Keratinocyte (primary cell): ENCODE data around the gene ADRM1. TPM values are rescaled to one million over a fixed set of nuclear protein-coding genes. Genes with fewer than 3 reads are reported as not detected.

Experiments used
- DNase-seq: peaks from one replicate; pipeline ENCODE4 v3.0.0-alpha.2; 2011; ENCODE audit warnings: low read depth, missing footprints, low spot score
- FAIRE-seq: peaks from 2 replicates; lab custom pipeline; 2011; peaks lifted over from hg19 to GRCh38; lab: Jason Lieb, UNC
- H2AFZ ChIP-seq: 2 replicates; pipeline ENCODE4 v1.6.0; 2012; ENCODE audit warnings: low read length, control low read depth, inconsistent platforms; ENCODE audit not compliant: control insufficient read depth
- H3K27ac ChIP-seq: 2 replicates; pipeline ENCODE4 v1.5.1; 2011; ENCODE audit warnings: low read length; ENCODE audit not compliant: control insufficient read depth, insufficient read depth
- H3K27me3 ChIP-seq: 3 replicates; pipeline ENCODE4 v1.6.0; 2011; ENCODE audit warnings: low read length; ENCODE audit not compliant: control insufficient read depth, insufficient read depth; ENCODE audit errors: extremely low read depth
- H3K36me3 ChIP-seq, 2 experiments: 2 replicates in 1 of 2; 3 replicates in 1 of 2; pipeline ENCODE4 v1.5.1; 2011; ENCODE audit warnings: low read length in 2 of 2, mild to moderate bottlenecking in 1 of 2; ENCODE audit not compliant: control insufficient read depth in 2 of 2, insufficient read depth in 2 of 2; ENCODE audit errors: extremely low read depth in 1 of 2
- H3K4me1 ChIP-seq: 3 replicates; pipeline ENCODE4 v1.5.1; 2011; ENCODE audit warnings: low read length; ENCODE audit not compliant: control insufficient read depth, insufficient read depth; ENCODE audit errors: extremely low read depth
- H3K4me2 ChIP-seq: 3 replicates; pipeline ENCODE4 v1.6.0; 2011; ENCODE audit warnings: low read depth, low read length; ENCODE audit not compliant: control insufficient read depth, insufficient read depth; ENCODE audit errors: extremely low read depth
- H3K4me3 ChIP-seq, 3 experiments: fragments of 200-600 bp in 1 of 3; sonication (generic) in 1 of 3; 2 replicates in 2 of 3; 3 replicates in 1 of 3; pipeline ENCODE4 v1.5.1; 2011 to 2016; ENCODE audit warnings: low read length in 3 of 3, mild to moderate bottlenecking in 3 of 3, control low read depth in 2 of 3, inconsistent platforms in 1 of 3, low read depth in 1 of 3, mixed read lengths in 1 of 3, mixed run types in 1 of 3, moderate library complexity in 1 of 3; ENCODE audit not compliant: control insufficient read depth in 2 of 3, insufficient read depth in 2 of 3; ENCODE audit errors: extremely low read depth in 1 of 3
- H3K79me2 ChIP-seq: 2 replicates; pipeline ENCODE4 v1.6.0; 2012; ENCODE audit warnings: low read length; ENCODE audit not compliant: control insufficient read depth, insufficient read depth
- H3K9ac ChIP-seq: 3 replicates; pipeline ENCODE4 v1.6.0; 2011; ENCODE audit warnings: low read length; ENCODE audit not compliant: control insufficient read depth, insufficient read depth; ENCODE audit errors: extremely low read depth
- H3K9me1 ChIP-seq: 3 replicates; pipeline ENCODE4 v1.6.0; 2011; ENCODE audit warnings: low read length; ENCODE audit not compliant: control insufficient read depth, insufficient read depth; ENCODE audit errors: extremely low read depth
- H3K9me3 ChIP-seq: 2 replicates; pipeline ENCODE4 v1.5.1; 2012; ENCODE audit warnings: low read depth, low read length; ENCODE audit not compliant: control insufficient read depth
- H4K20me1 ChIP-seq: 3 replicates; pipeline ENCODE4 v1.6.0; 2011; ENCODE audit warnings: low read length; ENCODE audit not compliant: control insufficient read depth, insufficient read depth; ENCODE audit errors: extremely low read depth
- CTCF ChIP-seq, 3 experiments: IDR thresholded peaks in 1 of 3; conservative IDR thresholded peaks in 1 of 3; optimal IDR thresholded peaks in 1 of 3; 2 replicates in 2 of 3; 3 replicates in 1 of 3; pipeline versions ENCODE3 to v1.5.1; 2011; ENCODE audit warnings: low read length in 3 of 3, mild to moderate bottlenecking in 3 of 3, moderate library complexity in 2 of 3, control low read depth in 1 of 3, inconsistent platforms in 1 of 3; ENCODE audit not compliant: insufficient read depth in 2 of 3; ENCODE audit errors: extremely low read depth in 1 of 3
- EZH2 ChIP-seq: IDR thresholded peaks from one replicate; pipeline ENCODE4 v1.6.1; 2012; ENCODE audit warnings: inconsistent platforms, mild to moderate bottlenecking, low read length, moderate library complexity
- dilution Hi-C: fragments of 300-500 bp; cut with MboI; formaldehyde crosslinking; loops from one replicate; pipeline ENCODE4 v1.7.0; 2020; ENCODE audit warnings: low sequenced_read_pairs; ENCODE audit not compliant: extremely low pct_ligation_motif_present
- polyA plus RNA-seq, 5 experiments: library from polyadenylated mRNA; depleted of rRNA in 3 of 5; stranded (reverse) in 3 of 5; stranded (forward) in 1 of 5; unstranded in 1 of 5; fragments of >200 nt; gene quantifications; 1 replicate in 1 of 5; 2 replicates in 3 of 5; 3 replicates in 1 of 5; pipeline versions ENCODE4 v1.2.1 to v1.2.3, GENCODE V29; 2011 to 2012; ENCODE audit warnings: missing spikeins in 2 of 5, low read depth in 1 of 5, low replicate concordance in 1 of 5

Gene ADRM1
- polyA plus RNA-seq, 1 donor (not counting 4 experiments of a cell fraction or from before 2014, with no cell fraction given), result 91.4 TPM

- Histone ChIP-seq H3K27ac (no peak overlapping the region), H4K20me1 (peaks cover 4% of the 10 kb centered on the region)
These were observed 19.8 kb downstream of the ADRM1 start for GRCh38 chr20:62322492-62323041.

GRCh38 chr20:62323146-62323979 is 20.6 kb downstream of the ADRM1 start:
- Histone ChIP-seq H3K9ac (no peak overlapping the region), H3K4me2 (no peak overlapping the region), H3K9me3 (no peaks in the 10 kb centered on the region), H3K79me2 (no peaks in the 10 kb centered on the region), H3K4me3 (no peak overlapping the region), H3K27me3 (no peaks in the 10 kb centered on the region), H3K4me1 (no peaks in the 10 kb centered on the region), H2AFZ (no peak overlapping the region), H3K9me1 (no peaks in the 10 kb centered on the region), H3K36me3 (peaks cover 45 to 48% of the 10 kb centered on the region in 2 experiments), H3K27ac (no peak overlapping the region), H4K20me1 (peaks cover 3% of the 10 kb centered on the region)
- dilution Hi-C loops, result no loop called here
- no peak for DNase-seq
- no peak for TF ChIP-seq EZH2
- TF ChIP-seq CTCF (optimal IDR thresholded peaks at IDR 0.05 in 1 of 3, IDR thresholded peaks at IDR 0.05 in 1 of 3, conservative IDR thresholded peaks at IDR 0.05 in 1 of 3; ENCODE audit: extremely low read depth in 1 of 3, insufficient read depth in 2 of 3, low read length in 3 of 3), result no peak
- no peak for FAIRE-seq

More at GRCh38 chr20:62322492-62323041, 19.8 kb downstream of the ADRM1 start:
- no peak overlapping the region for H2AFZ ChIP-seq
- no peak overlapping the region for H3K9ac ChIP-seq
- no peaks in the 10 kb centered on the region for H3K9me1 ChIP-seq
- peaks cover under 1% of the 10 kb centered on the region for H3K4me1 ChIP-seq
- DNase-seq, result no peak
- no peaks in the 10 kb centered on the region for H3K9me3 ChIP-seq
- TF ChIP-seq CTCF (optimal IDR thresholded peaks at IDR 0.05 in 1 of 3, IDR thresholded peaks at IDR 0.05 in 1 of 3, conservative IDR thresholded peaks at IDR 0.05 in 1 of 3; ENCODE audit: extremely low read depth in 1 of 3, insufficient read depth in 2 of 3, low read length in 3 of 3), result no peak
- TF ChIP-seq EZH2, result no peak
- H3K4me3 ChIP-seq, result no peak overlapping the region
- dilution Hi-C loops, result no loop called here
- no peaks in the 10 kb centered on the region for H3K79me2 ChIP-seq
- FAIRE-seq, result no peak
- no peak overlapping the region for H3K4me2 ChIP-seq
- H3K36me3 ChIP-seq, result peaks cover 43 to 46% of the 10 kb centered on the region in 2 experiments
- H3K27me3 ChIP-seq, result no peaks in the 10 kb centered on the region
